Left lung (tissue), 10 donors: ENCODE data around the gene CDHR1. TPM values are rescaled to one million over a fixed set of nuclear protein-coding genes. Genes with fewer than 3 reads are reported as not detected.
"Not testable (repeated sequence)": the region's sequence is repeated elsewhere in the genome, so short reads cannot be mapped to it uniquely, and the experiment has no call there.

Experiments
- ATAC-seq: fragments of 200-7000 bp; cut with Tn5 transposase; one replicate; pipeline ENCODE4 v1.9.1; 2020; ENCODE audit warnings: moderate library complexity
- DNase-seq, 4 donors: peaks; one replicate each; pipeline ENCODE4 v3.0.0-alpha.2; 2013 to 2020
- H3K27ac ChIP-seq, 2 donors: fragments of 200-600 bp; sonication (generic) in 1 of 2; one replicate each; pipeline versions ENCODE4 v1.5.0 to v1.8.0; 2020 to 2021
- H3K27me3 ChIP-seq, 2 donors: fragments of 200-600 bp; sonication (generic) in 1 of 2; one replicate each; pipeline versions ENCODE4 v1.5.0 to v1.8.0; 2020 to 2021
- H3K36me3 ChIP-seq, 2 donors: fragments of 200-600 bp; sonication (generic) in 1 of 2; one replicate each; pipeline versions ENCODE4 v1.5.0 to v1.8.0; 2020 to 2021
- H3K4me1 ChIP-seq, 2 donors: fragments of 200-600 bp; one replicate each; pipeline ENCODE4 v1.8.0; 2021
- H3K4me3 ChIP-seq, 2 donors: fragments of 200-600 bp; sonication (generic) in 1 of 2; one replicate each; pipeline versions ENCODE4 v1.5.0 to v1.8.0; 2020 to 2021; ENCODE audit warnings: mild to moderate bottlenecking in 1 of 2
- H3K9me3 ChIP-seq, 2 donors: fragments of 200-600 bp; sonication (generic) in 1 of 2; one replicate each; pipeline versions ENCODE4 v1.5.0 to v1.8.0; 2020 to 2021
- CTCF ChIP-seq, 2 donors: fragments of 200-600 bp; sonication (generic) in 1 of 2; IDR thresholded peaks; one replicate each; pipeline versions ENCODE4 v1.5.0 to v1.8.0; 2021; ENCODE audit warnings: antibody characterized with exemption in 2 of 2
- intact Hi-C, 2 donors: fragments of 100-400 bp; cut with DNase I; formaldehyde crosslinking; loops; one replicate each; pipeline versions ENCODE4 v1.11.2 to v1.14.2; 2022
- polyA plus RNA-seq, 6 donors: library from polyadenylated mRNA; unstranded; fragments of 120-200 nt; gene quantifications; one replicate each; pipeline ENCODE4 v1.2.1, GENCODE V29; 2013; ENCODE audit not compliant: insufficient read length in 6 of 6
- total RNA-seq, 2 donors: library from RNA; stranded (reverse); fragmentation: NEBNext Ultra II Directional; extraction: Animal tissue kit (Norgen Biotek cat#: 25700); gene quantifications; one replicate each; pipeline ENCODE4 v1.2.1, GENCODE V29; 2021
- donor health status: DM: no; HTN: yes; CAD: no.
- donor health status: DM: no; HTN: no; CAD: no.

CDHR1 gene
- total and polyA plus RNA-seq, 8 donors = 0.10 to 0.94 (median 0.31) TPM

- Histone ChIP-seq H3K36me3 (peaks cover 0 to 15% of the 10 kb centered on the region in 2 donors), H3K4me1 (peaks cover 0 to 21% of the 10 kb centered on the region in 2 donors), H3K27me3 (peaks cover 0 to 33% of the 10 kb centered on the region in 2 donors), H3K4me3 (no peak overlapping the region), H3K27ac (no peak overlapping the region), H3K9me3 (no peaks in the 10 kb centered on the region)
- ATAC-seq (no peak), DNase-seq (no peak)
- intact Hi-C loops = no loop called here
- no peak for TF ChIP-seq CTCF (IDR thresholded peaks at IDR 0.05)
Measured at GRCh38 chr10:84159076-84159685, 35.2 kb upstream of the CDHR1 start.

- ATAC-seq (no peak), DNase-seq (no peak)
- Histone ChIP-seq H3K9me3 (no peaks in the 10 kb centered on the region), H3K36me3 (no peaks in the 10 kb centered on the region), H3K4me3 (no peak overlapping the region), H3K27me3 (peaks cover 0 to 44% of the 10 kb centered on the region in 2 donors), H3K4me1 (peaks cover 0 to 21% of the 10 kb centered on the region in 2 donors), H3K27ac (no peak overlapping the region)
- no peak for TF ChIP-seq CTCF (IDR thresholded peaks at IDR 0.05)
- intact Hi-C loops = no loop called here
Measured at GRCh38 chr10:84160663-84161362, 33.5 kb upstream of the CDHR1 start.

- H3K4me1 ChIP-seq = peaks cover 0 to 4% of the 10 kb centered on the region in 2 donors
- TF ChIP-seq CTCF (IDR thresholded peaks at IDR 0.05) = no peak
- no peak overlapping the region for H3K27ac ChIP-seq
- ATAC-seq = no peak
- no peaks in the 10 kb centered on the region for H3K36me3 ChIP-seq
- H3K4me3 ChIP-seq = no peak overlapping the region
- intact Hi-C loops = no loop called here
- H3K27me3 ChIP-seq = peaks cover 0 to 47% of the 10 kb centered on the region in 2 donors
- peaks cover 0 to 8% of the 10 kb centered on the region in 2 donors for H3K9me3 ChIP-seq
- DNase-seq = no peak
Measured at GRCh38 chr10:84163996-84164395, 30.3 kb upstream of the CDHR1 start.

GRCh38 chr10:84164442-84164841, 29.9 kb upstream of the CDHR1 start:
- peaks cover 0 to 47% of the 10 kb centered on the region in 2 donors for H3K27me3 ChIP-seq
- no peak for ATAC-seq
- TF ChIP-seq CTCF (IDR thresholded peaks at IDR 0.05) = no peak
- no peaks in the 10 kb centered on the region for H3K36me3 ChIP-seq
- peaks cover 0 to 8% of the 10 kb centered on the region in 2 donors for H3K9me3 ChIP-seq
- intact Hi-C loops = no loop called here
- H3K4me3 ChIP-seq = no peak overlapping the region
- no peak overlapping the region for H3K27ac ChIP-seq
- no peaks in the 10 kb centered on the region for H3K4me1 ChIP-seq
- DNase-seq = no peak

GRCh38 chr10:84166620-84167288, 27.6 kb upstream of the CDHR1 start:
- ATAC-seq = no peak
- H3K36me3 ChIP-seq = no peaks in the 10 kb centered on the region
- H3K9me3 ChIP-seq = peaks cover 0 to 8% of the 10 kb centered on the region in 2 donors
- H3K4me1 ChIP-seq = no peaks in the 10 kb centered on the region
- intact Hi-C loops = no loop called here
- no peak overlapping the region for H3K27ac ChIP-seq
- no peak for DNase-seq
- peaks cover 0 to 37% of the 10 kb centered on the region in 2 donors for H3K27me3 ChIP-seq
- TF ChIP-seq CTCF (IDR thresholded peaks at IDR 0.05) = no peak
- no peak overlapping the region for H3K4me3 ChIP-seq

GRCh38 chr10:84167289-84167653, 27.1 kb upstream of the CDHR1 start:
- H3K27me3 ChIP-seq = peaks cover 0 to 32% of the 10 kb centered on the region in 2 donors
- H3K4me3 ChIP-seq, ATAC-seq, H3K27ac ChIP-seq, intact Hi-C loops, H3K9me3 ChIP-seq, H3K4me1 ChIP-seq, DNase-seq, H3K36me3 ChIP-seq: not testable (repeated sequence)

- H3K27ac ChIP-seq, DNase-seq, H3K4me1 ChIP-seq, ATAC-seq, H3K9me3 ChIP-seq, H3K4me3 ChIP-seq, intact Hi-C loops, H3K36me3 ChIP-seq: not testable (repeated sequence)
- peaks cover 0 to 21% of the 10 kb centered on the region in 2 donors for H3K27me3 ChIP-seq
Measured at GRCh38 chr10:84168382-84168781, 26.0 kb upstream of the CDHR1 start.

- intact Hi-C loops, H3K4me1 ChIP-seq, H3K27me3 ChIP-seq, ATAC-seq, DNase-seq, H3K27ac ChIP-seq, H3K9me3 ChIP-seq, H3K36me3 ChIP-seq, H3K4me3 ChIP-seq: not testable (repeated sequence)
Measured at GRCh38 chr10:84171237-84171636, 23.1 kb upstream of the CDHR1 start.
